Right lobe of liver (tissue), 4 donors: ENCODE results near the gene TK2.

Experiments used
- POLR2A ChIP-seq: fragments of 450-650 bp; IDR thresholded peaks from one replicate; pipeline ENCODE4 v1.6.1; 2017; ENCODE audit warnings: antibody characterized with exemption, mild to moderate bottlenecking
- TF ChIP-seq, protein P1 (sequence below), 4 donors: fragments of 200-600 bp in 3 of 4; fragments of 450-650 bp in 1 of 4; IDR thresholded peaks; one replicate each; pipeline versions ENCODE4 v1.5.1 to v1.8.0; 2016 to 2022; ENCODE audit warnings: antibody characterized with exemption in 4 of 4, mild to moderate bottlenecking in 2 of 4
- donor health status: DM: no; HTN: no; CAD: no.
- donor health status: DM: no; HTN: no; CAD: no.
- donor health status: DM: no; HTN: yes; CAD: no.

GRCh38 chr16:66480265-66481080 is 69.4 kb downstream of the TK2 start:
- TF ChIP-seq, protein P1, sequence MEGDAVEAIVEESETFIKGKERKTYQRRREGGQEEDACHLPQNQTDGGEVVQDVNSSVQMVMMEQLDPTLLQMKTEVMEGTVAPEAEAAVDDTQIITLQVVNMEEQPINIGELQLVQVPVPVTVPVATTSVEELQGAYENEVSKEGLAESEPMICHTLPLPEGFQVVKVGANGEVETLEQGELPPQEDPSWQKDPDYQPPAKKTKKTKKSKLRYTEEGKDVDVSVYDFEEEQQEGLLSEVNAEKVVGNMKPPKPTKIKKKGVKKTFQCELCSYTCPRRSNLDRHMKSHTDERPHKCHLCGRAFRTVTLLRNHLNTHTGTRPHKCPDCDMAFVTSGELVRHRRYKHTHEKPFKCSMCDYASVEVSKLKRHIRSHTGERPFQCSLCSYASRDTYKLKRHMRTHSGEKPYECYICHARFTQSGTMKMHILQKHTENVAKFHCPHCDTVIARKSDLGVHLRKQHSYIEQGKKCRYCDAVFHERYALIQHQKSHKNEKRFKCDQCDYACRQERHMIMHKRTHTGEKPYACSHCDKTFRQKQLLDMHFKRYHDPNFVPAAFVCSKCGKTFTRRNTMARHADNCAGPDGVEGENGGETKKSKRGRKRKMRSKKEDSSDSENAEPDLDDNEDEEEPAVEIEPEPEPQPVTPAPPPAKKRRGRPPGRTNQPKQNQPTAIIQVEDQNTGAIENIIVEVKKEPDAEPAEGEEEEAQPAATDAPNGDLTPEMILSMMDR (IDR thresholded peaks at IDR 0.05): no peak
- TF ChIP-seq POLR2A: no peak
